ENCODE results near the gene SOHLH2. TPM values are rescaled to one million over a fixed set of nuclear protein-coding genes. Genes with fewer than 3 reads are reported as not detected.

Gene SOHLH2
- total and polyA plus RNA-seq, 4 donors: 0.84 TPM; not detected in 3

- Histone ChIP-seq H3K9ac (ENCODE audit: low read depth in 1 of 2, low read length in 2 of 2) (no peak overlapping the region), H3K9me3 (ENCODE audit: control insufficient read depth in 4 of 4, low read length in 3 of 4) (peaks cover 0 to 2% (median 0%) of the 10 kb centered on the region in 4 donors), H3K27me3 (ENCODE audit: control insufficient read depth in 4 of 4, insufficient read depth in 4 of 4, low read length in 3 of 4) (peaks cover 0 to 2% (median 0%) of the 10 kb centered on the region in 4 donors), H3K4me3 (ENCODE audit: low read depth in 1 of 3, low read length in 3 of 3) (no peak overlapping the region), H3K27ac (ENCODE audit: low read depth in 1 of 2, low read length in 2 of 2) (no peak overlapping the region), H3K4me1 (ENCODE audit: control insufficient read depth in 4 of 4, insufficient read depth in 4 of 4, low read length in 3 of 4) (no peaks in the 10 kb centered on the region), H3K36me3 (ENCODE audit: control insufficient read depth in 4 of 4, insufficient read depth in 3 of 4, low read depth in 1 of 4, low read length in 3 of 4) (no peaks in the 10 kb centered on the region)
- WGBS: 63% methylated on average over 6 of the region's 6 CpGs
- no peak for TF ChIP-seq TAF1 (conservative IDR thresholded peaks at IDR 0.05)
- TF ChIP-seq CTCF (IDR thresholded peaks at IDR 0.05; ENCODE audit: low read depth, low read length, missing input control): no peak
- TF ChIP-seq SP1 (IDR thresholded peaks at IDR 0.05): no peak
- no peak for DNase-seq (ENCODE audit: low spot score)
Observed at GRCh38 chr13:36192166-36192565, 22.2 kb downstream of the SOHLH2 start.

DNA sequence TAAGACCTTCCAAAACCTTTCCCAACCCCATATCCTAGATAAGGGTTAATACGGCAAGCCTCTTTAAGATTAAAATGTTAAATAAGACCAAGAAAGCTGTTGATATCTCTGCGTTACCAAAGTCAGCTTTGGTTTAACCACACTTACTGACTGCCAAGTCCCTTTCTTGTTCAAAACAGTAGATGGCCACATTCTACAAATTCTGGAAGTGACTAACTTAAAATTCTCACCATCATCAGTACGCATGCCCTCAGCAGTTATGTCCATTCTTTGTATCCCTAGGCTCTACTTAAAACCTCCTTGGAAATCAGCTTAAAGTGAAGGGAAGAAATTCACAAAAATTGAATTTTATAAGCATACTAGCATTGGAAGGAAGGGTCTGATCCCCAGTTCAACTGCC, 23.6 kb downstream of the SOHLH2 start:
- TF ChIP-seq RXRA (IDR thresholded peaks at IDR 0.05) (no peak), FOXA2 (IDR thresholded peaks at IDR 0.05) (no peak), FOXA1 (IDR thresholded peaks at IDR 0.05) (no peak), MAX (IDR thresholded peaks at IDR 0.05) (no peak), JUND (IDR thresholded peaks at IDR 0.05) (no peak), YY1 (IDR thresholded peaks at IDR 0.05) (no peak), ZBTB33 (IDR thresholded peaks at IDR 0.05) (no peak), SP1 (IDR thresholded peaks at IDR 0.05) (no peak), TAF1 (conservative IDR thresholded peaks at IDR 0.05) (no peak), HNF4A (conservative IDR thresholded peaks at IDR 0.05) (no peak)
- H3K27ac ChIP-seq (ENCODE audit: low read depth in 1 of 2, low read length in 2 of 2): no peak overlapping the region
- H3K9ac ChIP-seq (ENCODE audit: low read depth in 1 of 2, low read length in 2 of 2): no peak overlapping the region
- WGBS: 76% methylated on average over 3 of the region's 3 CpGs
- H3K9me3 ChIP-seq (ENCODE audit: control insufficient read depth in 4 of 4, low read length in 3 of 4): peaks cover 0 to 2% (median 0%) of the 10 kb centered on the region in 4 donors
- DNase-seq (ENCODE audit: low spot score): no peak
- no peaks in the 10 kb centered on the region for H3K4me1 ChIP-seq (ENCODE audit: control insufficient read depth in 4 of 4, insufficient read depth in 4 of 4, low read length in 3 of 4)
- no peaks in the 10 kb centered on the region for H3K36me3 ChIP-seq (ENCODE audit: control insufficient read depth in 4 of 4, insufficient read depth in 3 of 4, low read depth in 1 of 4, low read length in 3 of 4)
- no peak overlapping the region for H3K4me3 ChIP-seq (ENCODE audit: low read depth in 1 of 3, low read length in 3 of 3)
- no peaks in the 10 kb centered on the region for H3K27me3 ChIP-seq (ENCODE audit: control insufficient read depth in 4 of 4, insufficient read depth in 4 of 4, low read length in 3 of 4)

DNA sequence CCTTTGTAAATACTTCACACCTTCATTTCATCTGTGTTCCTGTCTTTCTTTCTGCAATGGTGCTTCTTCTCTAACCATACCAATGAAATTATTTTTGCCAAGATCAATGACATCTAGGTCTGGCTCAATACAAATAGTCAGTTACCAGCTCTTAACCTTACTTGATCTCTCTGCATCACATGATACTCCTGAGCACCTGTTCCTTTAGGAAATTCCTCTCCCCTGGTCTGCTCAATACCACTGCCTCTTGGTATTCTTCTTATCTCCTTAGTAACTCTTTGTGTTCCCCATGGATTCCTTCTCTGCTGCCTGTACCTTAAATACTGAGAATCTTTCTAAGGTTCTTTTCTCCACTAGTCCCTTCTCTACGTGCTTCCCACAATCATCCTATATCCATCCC, 25.9 kb downstream of the SOHLH2 start:
- WGBS: 72% methylated on average over 1 of the region's 1 CpG
- no peak overlapping the region for H3K4me3 ChIP-seq (ENCODE audit: low read depth in 1 of 3, low read length in 3 of 3)
- H3K36me3 ChIP-seq (ENCODE audit: control insufficient read depth in 4 of 4, insufficient read depth in 3 of 4, low read depth in 1 of 4, low read length in 3 of 4): no peaks in the 10 kb centered on the region
- no peak for DNase-seq (ENCODE audit: low spot score)
- H3K27ac ChIP-seq (ENCODE audit: low read depth in 1 of 2, low read length in 2 of 2): no peak overlapping the region
- peaks cover 0 to 2% (median 0%) of the 10 kb centered on the region in 4 donors for H3K9me3 ChIP-seq (ENCODE audit: control insufficient read depth in 4 of 4, low read length in 3 of 4)
- no peak for TF ChIP-seq RAD21 (IDR thresholded peaks at IDR 0.05)
- no peak for TF ChIP-seq EGR1 (IDR thresholded peaks at IDR 0.05; ENCODE audit: low read depth in 2 of 2)
- no peak overlapping the region for H3K9ac ChIP-seq (ENCODE audit: low read depth in 1 of 2, low read length in 2 of 2)
- no peaks in the 10 kb centered on the region for H3K27me3 ChIP-seq (ENCODE audit: control insufficient read depth in 4 of 4, insufficient read depth in 4 of 4, low read length in 3 of 4)
- no peaks in the 10 kb centered on the region for H3K4me1 ChIP-seq (ENCODE audit: control insufficient read depth in 4 of 4, insufficient read depth in 4 of 4, low read length in 3 of 4)

Measured in liver (tissue), 9 donors.